ENCODE measurements around the gene DYNC2H1. TPM values are rescaled to one million over a fixed set of nuclear protein-coding genes. Genes with fewer than 3 reads are reported as not detected.

Gene DYNC2H1
- total RNA-seq, 1 experiment from 2014 or later = 44.0 TPM

- TF ChIP-seq CTCF (conservative IDR thresholded peaks at IDR 0.05; ENCODE audit: low read depth, low read length) = no peak
- Histone ChIP-seq H3K9me3 (ENCODE audit: low read depth, low read length, poor library complexity, severe bottlenecking) (no peaks in the 10 kb centered on the region), H3K27me3 (replicated peaks; ENCODE audit: insufficient read depth, low read depth, low read length, poor library complexity) (no peaks in the 10 kb centered on the region), H3K4me1 (ENCODE audit: insufficient read depth, low read length, poor library complexity, severe bottlenecking) (no peaks in the 10 kb centered on the region), H3K36me3 (ENCODE audit: insufficient read depth, low read length, poor library complexity, severe bottlenecking) (peaks cover 5% of the 10 kb centered on the region), H3K27ac (ENCODE audit: low read depth, low read length, poor library complexity, severe bottlenecking) (no peak overlapping the region), H3K4me3 (ENCODE audit: low read depth, low read length, poor library complexity, severe bottlenecking) (no peak overlapping the region)
- no TSS peak for BruUV-seq (replicated peaks)
- DNase-seq (ENCODE audit: low spot score) = no peak
- CTCF ChIA-PET = no interaction called here
- intact Hi-C loops (cut with micrococcal nuclease; ENCODE audit: unreplicated experiment) = no loop called here
- POLR2A ChIA-PET (ENCODE audit: low non-redundant PET) = no interaction called here
These were observed 144.9 kb downstream of the DYNC2H1 start for GRCh38 chr11:103254123-103254522.

GRCh38 chr11:103257360-103257759 is 148.1 kb downstream of the DYNC2H1 start:
- H3K4me3 ChIP-seq (ENCODE audit: low read depth, low read length, poor library complexity, severe bottlenecking) = no peak overlapping the region
- ChIA-PET CTCF (no interaction called here), POLR2A (ENCODE audit: low non-redundant PET) (no interaction called here)
- no peaks in the 10 kb centered on the region for H3K27me3 ChIP-seq (replicated peaks; ENCODE audit: insufficient read depth, low read depth, low read length, poor library complexity)
- peak; percentile 46 for DNase-seq (ENCODE audit: low spot score)
- no peaks in the 10 kb centered on the region for H3K4me1 ChIP-seq (ENCODE audit: insufficient read depth, low read length, poor library complexity, severe bottlenecking)
- no peaks in the 10 kb centered on the region for H3K9me3 ChIP-seq (ENCODE audit: low read depth, low read length, poor library complexity, severe bottlenecking)
- BruUV-seq (replicated peaks) = no TSS peak
- intact Hi-C loops (cut with micrococcal nuclease; ENCODE audit: unreplicated experiment) = loop anchor here (5.0 kb wide), 1 partner anchor 345 kb away; no protein-coding TSS in a partner anchor
- no peak overlapping the region for H3K27ac ChIP-seq (ENCODE audit: low read depth, low read length, poor library complexity, severe bottlenecking)
- peaks cover 5% of the 10 kb centered on the region for H3K36me3 ChIP-seq (ENCODE audit: insufficient read depth, low read length, poor library complexity, severe bottlenecking)
- TF ChIP-seq CTCF (conservative IDR thresholded peaks at IDR 0.05; ENCODE audit: low read depth, low read length) = peak; percentile 40
- no peak for TF ChIP-seq EZH2 (IDR thresholded peaks at IDR 0.05; ENCODE audit: borderline replicate concordance, low read depth, low read length, poor library complexity, severe bottlenecking)

GRCh38 chr11:103266167-103266831 is 157.1 kb downstream of the DYNC2H1 start:
- intact Hi-C loops (cut with micrococcal nuclease; ENCODE audit: unreplicated experiment) = no loop called here
- Histone ChIP-seq H3K9me3 (ENCODE audit: low read depth, low read length, poor library complexity, severe bottlenecking) (no peaks in the 10 kb centered on the region), H3K36me3 (ENCODE audit: insufficient read depth, low read length, poor library complexity, severe bottlenecking) (no peaks in the 10 kb centered on the region), H3K27me3 (replicated peaks; ENCODE audit: insufficient read depth, low read depth, low read length, poor library complexity) (no peaks in the 10 kb centered on the region), H3K4me1 (ENCODE audit: insufficient read depth, low read length, poor library complexity, severe bottlenecking) (no peaks in the 10 kb centered on the region), H3K27ac (ENCODE audit: low read depth, low read length, poor library complexity, severe bottlenecking) (no peak overlapping the region), H3K4me3 (ENCODE audit: low read depth, low read length, poor library complexity, severe bottlenecking) (no peak overlapping the region)
- BruUV-seq (replicated peaks) = no TSS peak
- TF ChIP-seq EZH2 (IDR thresholded peaks at IDR 0.05; ENCODE audit: borderline replicate concordance, low read depth, low read length, poor library complexity, severe bottlenecking) (no peak), CTCF (conservative IDR thresholded peaks at IDR 0.05; ENCODE audit: low read depth, low read length) (no peak)
- DNase-seq (ENCODE audit: low spot score) = no peak
- ChIA-PET POLR2A (ENCODE audit: low non-redundant PET) (interaction anchor here (0.6 kb wide), 1 partner anchor 566 kb away, joined by 3 read pairs; no protein-coding TSS in a partner anchor), CTCF (no interaction called here)

Data from A673 (cell line).